Smooth muscle cell (in vitro differentiated cells): ENCODE measurements around the gene METTL6. TPM values are rescaled to one million over a fixed set of nuclear protein-coding genes. Genes with fewer than 3 reads are reported as not detected.

Source experiments
- DNase-seq: peaks from one replicate; lab custom pipeline; 2025; ENCODE audit not compliant: unreplicated experiment; lab: John Stamatoyannopoulos, UW
- H2AFZ ChIP-seq: fragments of 200-600 bp; sonication (generic); 2 replicates; pipeline ENCODE4 v1.6.0; 2016; ENCODE audit warnings: antibody characterized with exemption, low read depth, mild to moderate bottlenecking
- H3F3A ChIP-seq: fragments of 200-600 bp; sonication (generic); 2 replicates; pipeline ENCODE4 v1.6.0; 2017; ENCODE audit warnings: antibody characterized with exemption, low read depth
- H3K27ac ChIP-seq: fragments of 200-600 bp; sonication (generic); 2 replicates; pipeline ENCODE4 v1.5.1; 2016; ENCODE audit warnings: low read depth, mild to moderate bottlenecking
- H3K27me3 ChIP-seq: fragments of 200-600 bp; sonication (generic); 2 replicates; pipeline ENCODE4 v1.6.1; 2016; ENCODE audit warnings: low read depth, mild to moderate bottlenecking
- H3K36me3 ChIP-seq: fragments of 200-600 bp; sonication (generic); 2 replicates; pipeline ENCODE4 v1.5.1; 2016; ENCODE audit warnings: low read depth
- H3K4me1 ChIP-seq: fragments of 200-600 bp; sonication (generic); 2 replicates; pipeline ENCODE4 v1.5.1; 2016; ENCODE audit warnings: low read depth
- H3K4me2 ChIP-seq: fragments of 200-600 bp; sonication (generic); 2 replicates; pipeline ENCODE4 v1.6.0; 2016; ENCODE audit warnings: mild to moderate bottlenecking
- H3K4me3 ChIP-seq: fragments of 200-600 bp; sonication (generic); 2 replicates; pipeline ENCODE4 v1.5.1; 2016; ENCODE audit warnings: mild to moderate bottlenecking
- H3K79me2 ChIP-seq: fragments of 200-600 bp; sonication (generic); 2 replicates; pipeline ENCODE4 v1.6.0; 2016; ENCODE audit warnings: low read depth, mild to moderate bottlenecking
- H3K9ac ChIP-seq: fragments of 200-600 bp; sonication (generic); 2 replicates; pipeline ENCODE4 v1.6.0; 2016; ENCODE audit warnings: low read depth
- H3K9me3 ChIP-seq: fragments of 200-600 bp; sonication (generic); replicated peaks from 2 replicates; pipeline ENCODE4 v1.5.1; 2016; ENCODE audit warnings: low read depth
- H4K20me1 ChIP-seq: fragments of 200-600 bp; sonication (generic); 2 replicates; pipeline ENCODE4 v1.6.0; 2016; ENCODE audit warnings: low read depth
- CTCF ChIP-seq: fragments of 200-600 bp; sonication (generic); IDR thresholded peaks from 2 replicates; pipeline ENCODE4 v1.5.1; 2017; ENCODE audit warnings: borderline replicate concordance, mild to moderate bottlenecking, antibody characterized with exemption; ENCODE audit not compliant: insufficient read depth, poor library complexity, severe bottlenecking
- WGBS: methylation state at CpG from one replicate; pipeline ENCODE4 v1.1.7; 2016; ENCODE audit warnings: low lambda C conversion rate; 5-methylcytosine and 5-hydroxymethylcytosine counted together
- polyA plus RNA-seq: library from polyadenylated mRNA; unstranded; fragments of >200 nt; fragmentation: Nextera tagmentation; extraction: Ambion mirVana; gene quantifications from 2 replicates; pipeline ENCODE4 v1.2.1, GENCODE V29; 2016
- small RNA-seq: library from RNA; depleted of rRNA; stranded (forward); fragments of <200 nt; gene quantifications from one replicate; pipeline ENCODE3, GENCODE V24; 2014
- total RNA-seq: library from RNA; depleted of rRNA; stranded (reverse); fragments of >200 nt; gene quantifications from 2 replicates; pipeline ENCODE4 v1.2.3, GENCODE V29; 2014

METTL6 gene
- total and polyA plus RNA-seq, 2 experiments from 2014 or later = 16.0 to 37.3 TPM

GRCh38 chr3:15361494-15362214 lies 65.7 kb downstream of the METTL6 start:
- DNase-seq = no peak
- Histone ChIP-seq H3K36me3 (no peaks in the 10 kb centered on the region), H3F3A (no peaks in the 10 kb centered on the region), H3K4me1 (peaks cover 8% of the 10 kb centered on the region), H3K9ac (no peak overlapping the region), H3K27me3 (no peaks in the 10 kb centered on the region), H3K4me3 (no peak overlapping the region), H3K27ac (peak overlapping the region; percentile 10), H3K79me2 (no peaks in the 10 kb centered on the region), H4K20me1 (no peaks in the 10 kb centered on the region), H3K4me2 (peak overlapping the region; percentile 54), H3K9me3 (no peaks in the 10 kb centered on the region), H2AFZ (no peak overlapping the region)
- WGBS = 54% methylated on average over 11 of the region's 11 CpGs
- TF ChIP-seq CTCF = no peak

- Histone ChIP-seq H2AFZ (no peak overlapping the region), H3K9ac (no peak overlapping the region), H3K4me1 (peaks cover 13% of the 10 kb centered on the region), H4K20me1 (no peaks in the 10 kb centered on the region), H3K79me2 (no peaks in the 10 kb centered on the region), H3K36me3 (no peaks in the 10 kb centered on the region), H3K27ac (peak overlapping the region; percentile 10), H3K4me3 (no peak overlapping the region), H3F3A (no peaks in the 10 kb centered on the region), H3K27me3 (no peaks in the 10 kb centered on the region), H3K9me3 (no peaks in the 10 kb centered on the region), H3K4me2 (peak overlapping the region; percentile 54)
- DNase-seq = no peak
- no peak for TF ChIP-seq CTCF
- WGBS = 60% methylated on average over 1 of the region's 1 CpG
Observed at GRCh38 chr3:15360788-15361493, 66.4 kb downstream of the METTL6 start.

Small RNAs within 50 kb of the gene (small RNA-seq; reads per million reads assigned to genes)
- not detected for gene HMGN2P7
- gene RNU6-1024P = not detected

Other genes with a start within 250 kb of the METTL6 start
- gene CAPN7, start 221.3 kb downstream of the METTL6 start, total RNA-seq = 38.7 and 45.8 TPM in 2 replicates
- gene CAPN7, start 221.3 kb downstream of the METTL6 start, polyA plus RNA-seq = 20.5 and 26.0 TPM in 2 replicates
- 7.9 and 12.7 TPM in 2 replicates for gene SH3BP5, start 95.0 kb downstream of the METTL6 start, total RNA-seq
- 10.7 and 15.3 TPM in 2 replicates for gene SH3BP5, start 95.0 kb downstream of the METTL6 start, polyA plus RNA-seq
- 22.1 and 22.9 TPM in 2 replicates for gene EAF1, start 54 bp upstream of the METTL6 start, total RNA-seq
- 9.5 and 11.3 TPM in 2 replicates for gene EAF1, start 54 bp upstream of the METTL6 start, polyA plus RNA-seq
- 1.3 and 1.8 TPM in 2 replicates for gene COLQ, start 94.2 kb upstream of the METTL6 start, total RNA-seq
- 0.69 and 3.0 TPM in 2 replicates for gene COLQ, start 94.2 kb upstream of the METTL6 start, polyA plus RNA-seq
- gene HACL1, start 174.0 kb upstream of the METTL6 start, total RNA-seq = 13.0 and 17.9 TPM in 2 replicates
- gene HACL1, start 174.0 kb upstream of the METTL6 start, polyA plus RNA-seq = 11.8 and 16.3 TPM in 2 replicates
- 9.4 and 20.9 TPM in 2 replicates for gene BTD, start 174.2 kb upstream of the METTL6 start, total RNA-seq
- 16.3 and 23.6 TPM in 2 replicates for gene BTD, start 174.2 kb upstream of the METTL6 start, polyA plus RNA-seq